Stimulated activated naive CD8-positive, alpha-beta T cell treated with anti-CD3 and anti-CD28 coated beads, Interleukin-15, Interleukin-2, amounts not matched to agents 100 U/mL and 50 U/mL, for 24 hours (primary cell): ENCODE data around the gene NCOA4.
"Not testable (repeated sequence)": the region's sequence is repeated elsewhere in the genome, so short reads cannot be mapped to it uniquely, and the experiment has no call there.

Source experiments
- ATAC-seq: fragments of 150-1000 bp; cut with Tn5 transposase; one replicate; pipeline ENCODE4 v1.10.0; 2021
- DNase-seq: peaks from one replicate; pipeline ENCODE4 v3.0.0; 2021

Gene NCOA4

DNA sequence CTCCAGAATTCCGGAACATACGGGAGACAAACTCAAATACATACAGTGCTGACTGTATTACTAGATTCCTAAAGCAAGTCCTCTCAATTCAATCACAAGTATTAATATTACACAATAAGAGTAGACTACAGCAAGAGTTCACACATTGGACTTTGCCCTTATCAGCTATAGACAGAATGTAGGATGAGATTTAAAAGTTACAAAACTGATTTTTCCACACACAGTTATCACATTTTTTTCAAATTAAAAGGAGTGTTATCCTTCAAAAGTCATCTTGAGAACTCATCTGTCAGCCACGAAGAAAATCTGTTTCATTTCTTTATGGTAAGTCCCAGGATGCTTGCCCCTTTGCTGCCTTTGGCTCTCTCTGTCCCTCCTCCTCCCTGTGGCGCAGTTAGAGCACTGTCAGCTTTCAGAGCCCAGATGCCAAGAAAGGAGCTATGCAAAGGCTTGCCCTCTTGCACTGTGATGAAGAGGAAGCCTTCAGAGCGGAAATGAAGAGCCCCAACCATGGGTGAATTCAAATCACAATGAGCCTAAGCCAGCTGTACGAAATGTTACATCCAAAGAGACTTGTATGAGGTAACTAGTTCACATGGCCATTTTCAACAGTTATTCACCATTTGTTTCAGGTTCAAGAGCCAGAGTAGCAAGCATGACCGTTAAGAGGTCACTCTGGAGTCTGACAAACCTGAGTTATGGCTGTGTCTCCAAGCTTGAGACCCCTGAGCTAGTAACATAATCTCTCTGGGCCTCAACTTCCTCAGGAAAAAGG, 10.7 kb downstream of the NCOA4 start:
- ATAC-seq: no peak

GRCh38 chr10:46019177-46019528, 11.3 kb downstream of the NCOA4 start:
- DNase-seq (no peak), ATAC-seq (no peak)

More for the DNA sequence above, 10.7 kb downstream of the NCOA4 start:
- no peak for DNase-seq

GRCh38 chr10:46018453-46019176, 11.8 kb downstream of the NCOA4 start:
- DNase-seq (no peak), ATAC-seq (no peak)

GRCh38 chr10:46017733-46018132, 12.7 kb downstream of the NCOA4 start:
- ATAC-seq: peak; percentile 41

GRCh38 chr10:46016811-46017210, 13.6 kb downstream of the NCOA4 start:
- ATAC-seq (no peak), DNase-seq (no peak)

More at GRCh38 chr10:46017733-46018132, 12.7 kb downstream of the NCOA4 start:
- no peak for DNase-seq

GRCh38 chr10:46016190-46016589, 14.2 kb downstream of the NCOA4 start:
- no peak for DNase-seq
- ATAC-seq: no peak

GRCh38 chr10:46014683-46015405, 15.6 kb downstream of the NCOA4 start:
- no peak for ATAC-seq

DNA sequence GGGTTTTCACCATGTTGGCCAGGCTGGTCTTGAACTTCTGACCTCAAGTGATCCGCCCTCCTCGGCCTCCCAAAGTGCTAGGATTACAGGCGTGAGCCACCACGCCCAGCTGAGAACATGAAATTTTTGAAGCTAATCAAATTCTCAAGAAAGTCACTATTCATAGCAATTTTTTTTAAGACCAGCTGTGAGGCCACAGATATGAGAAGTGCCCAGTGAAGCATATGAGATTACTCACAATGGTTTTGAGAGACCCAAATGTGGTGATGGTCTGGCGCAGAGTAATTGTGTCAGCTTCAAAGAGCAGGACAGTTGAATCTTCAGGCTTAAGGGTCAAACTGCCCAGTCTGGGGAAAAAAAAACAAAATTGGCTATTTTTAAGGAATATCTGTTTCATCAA, 16.2 kb downstream of the NCOA4 start:
- DNase-seq (no peak), ATAC-seq (no peak)

More at GRCh38 chr10:46014683-46015405, 15.6 kb downstream of the NCOA4 start:
- no peak for DNase-seq

DNA sequence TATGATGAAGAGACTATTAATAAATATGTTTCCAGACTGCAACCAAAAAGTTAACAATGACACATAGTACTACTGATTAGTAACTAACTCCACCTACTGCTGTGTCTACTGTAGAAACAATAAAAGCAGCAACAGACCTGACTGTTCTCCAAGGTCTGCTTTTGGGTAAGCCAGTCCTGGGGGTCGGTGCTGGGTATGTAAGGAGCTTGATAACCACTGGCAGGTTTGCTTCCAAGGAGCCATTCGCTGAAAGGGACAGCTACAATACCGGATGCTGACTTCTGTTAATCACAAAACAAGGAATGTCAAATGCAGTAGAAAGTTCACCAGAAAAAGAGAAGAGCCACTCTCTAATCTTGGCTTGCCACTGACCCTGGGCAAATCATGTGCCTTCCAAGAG, 17.7 kb downstream of the NCOA4 start:
- DNase-seq: no peak
- no peak for ATAC-seq

- ATAC-seq: no peak
- DNase-seq: no peak
Measured at GRCh38 chr10:46006219-46006618, 24.2 kb downstream of the NCOA4 start.

DNA sequence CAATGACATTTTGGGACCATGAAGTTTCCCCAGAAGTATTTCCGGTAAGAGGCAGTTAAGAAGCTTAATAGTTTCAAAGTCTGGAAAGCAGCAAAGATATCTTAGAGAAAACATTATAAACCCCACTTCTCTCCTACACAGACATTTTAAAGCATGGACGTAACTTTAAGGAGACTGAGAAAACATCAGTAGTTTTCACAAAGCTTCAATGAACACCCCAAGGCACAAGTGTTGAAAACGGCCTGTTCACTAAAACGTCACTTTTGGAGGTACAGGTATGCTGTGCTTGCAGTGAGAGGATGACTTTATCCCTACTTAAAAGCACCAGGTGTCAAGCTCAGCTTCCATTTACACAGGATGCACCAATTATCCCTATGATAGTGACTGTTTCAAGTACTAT, 25.0 kb downstream of the NCOA4 start:
- DNase-seq (no peak), ATAC-seq (no peak)

DNA sequence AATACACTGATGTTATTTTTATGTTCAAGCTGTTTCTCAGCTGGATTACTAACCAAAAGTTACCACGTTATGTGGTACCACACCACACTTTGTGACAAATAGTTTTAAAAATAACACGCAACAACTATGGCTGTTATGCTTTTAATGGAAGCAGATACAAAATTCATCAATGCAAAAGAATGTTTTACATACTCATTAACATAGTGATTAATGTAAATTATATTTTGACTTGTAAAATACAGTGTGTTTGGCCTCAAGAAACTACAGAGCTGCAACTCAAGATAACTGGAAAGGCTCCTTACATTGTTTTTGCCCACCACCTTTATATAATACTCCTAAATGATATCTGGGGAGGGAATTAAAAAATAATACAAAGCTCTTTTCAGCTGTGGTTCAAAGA, 25.5 kb downstream of the NCOA4 start:
- DNase-seq: no peak
- no peak for ATAC-seq

- peak; percentile 9 for ATAC-seq
- no peak for DNase-seq
Measured at GRCh38 chr10:46002916-46003693, 27.3 kb downstream of the NCOA4 start.

- not testable (repeated sequence) for DNase-seq, ATAC-seq
Measured at GRCh38 chr10:46002189-46002687, 28.2 kb downstream of the NCOA4 start.

GRCh38 chr10:46001187-46001756, 29.2 kb downstream of the NCOA4 start:
- ATAC-seq (no peak), DNase-seq (no peak)

GRCh38 chr10:46000538-46000937, 29.9 kb downstream of the NCOA4 start:
- no peak for ATAC-seq
- DNase-seq: no peak

GRCh38 chr10:45999955-46000354, 30.5 kb downstream of the NCOA4 start:
- not testable (repeated sequence) for ATAC-seq, DNase-seq

- no peak for DNase-seq
- no peak for ATAC-seq
Measured at GRCh38 chr10:45997994-45998763, 32.2 kb downstream of the NCOA4 start.

- no peak for ATAC-seq
Measured at GRCh38 chr10:45997557-45997956, 32.9 kb downstream of the NCOA4 start.

DNA sequence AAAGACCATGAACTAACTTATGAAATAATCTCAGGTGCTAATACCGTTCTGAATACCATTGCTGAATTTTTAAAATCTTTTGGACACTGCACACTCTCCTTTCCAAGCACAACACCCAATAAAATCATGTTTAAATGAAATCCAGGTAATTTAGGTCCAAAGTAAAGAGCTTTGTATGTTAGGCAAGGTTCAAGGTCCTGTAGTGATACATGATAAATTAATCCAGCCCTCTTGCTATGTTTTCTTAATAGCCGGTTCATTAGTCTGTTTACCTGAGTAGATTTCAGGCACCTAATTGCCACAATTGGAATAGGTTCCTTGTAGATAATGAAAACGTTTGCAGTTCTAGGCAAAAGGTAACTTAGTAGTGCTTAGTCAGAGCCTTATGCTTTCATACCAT, 44.8 kb downstream of the NCOA4 start:
- not testable (repeated sequence) for ATAC-seq, DNase-seq

More at GRCh38 chr10:45997557-45997956, 32.9 kb downstream of the NCOA4 start:
- no peak for DNase-seq

GRCh38 chr10:45984473-45984872, 46.0 kb downstream of the NCOA4 start:
- not testable (repeated sequence) for ATAC-seq, DNase-seq
